NCI-H1930 (cell line): ENCODE results near the gene SPIN1.

ENCODE experiments used
- DNase-seq, 2 experiments: peaks; one replicate each; lab custom pipeline; 2025; lab: John Stamatoyannopoulos, UW

The SPIN1 gene

DNA sequence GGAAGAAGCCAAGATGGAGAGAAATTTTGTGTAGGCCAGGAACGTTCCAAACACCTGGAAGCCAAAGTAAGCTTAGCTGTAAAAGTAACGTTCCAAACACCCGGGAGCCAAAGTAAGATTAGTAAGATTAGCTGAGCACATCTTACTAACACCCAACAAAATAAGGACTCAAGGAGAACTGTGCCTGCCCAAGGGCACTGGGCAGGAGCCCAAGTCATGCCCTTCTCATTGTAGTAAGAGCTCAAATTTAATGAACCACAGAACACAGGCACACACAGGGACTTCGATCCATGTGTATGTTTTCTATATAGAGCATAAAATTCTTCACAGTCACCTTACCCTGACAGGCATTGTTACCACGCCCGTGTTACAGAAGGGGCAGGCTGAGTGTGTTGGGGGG lies 110.6 kb downstream of the SPIN1 start:
- no peak for DNase-seq

DNA sequence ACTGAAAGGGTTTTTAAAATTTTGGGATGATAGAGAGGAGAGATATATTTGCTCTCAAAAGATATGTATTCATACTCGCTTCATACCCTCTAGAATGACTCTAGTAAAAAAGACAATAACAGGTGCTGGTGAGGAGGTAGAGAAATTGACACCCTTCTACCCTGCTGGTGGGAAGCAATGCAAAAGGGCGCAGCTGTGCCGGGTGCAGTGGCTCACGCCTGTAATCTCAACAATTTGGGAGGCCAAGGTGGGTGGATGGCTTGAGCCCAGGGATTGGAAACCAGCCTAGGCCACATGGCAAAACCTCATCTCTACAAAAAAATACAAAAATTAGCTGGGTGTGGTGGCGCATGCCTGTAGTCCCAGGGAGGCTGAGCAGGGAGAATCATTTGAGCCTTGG lies 112.8 kb downstream of the SPIN1 start:
- DNase-seq: no peak

DNA sequence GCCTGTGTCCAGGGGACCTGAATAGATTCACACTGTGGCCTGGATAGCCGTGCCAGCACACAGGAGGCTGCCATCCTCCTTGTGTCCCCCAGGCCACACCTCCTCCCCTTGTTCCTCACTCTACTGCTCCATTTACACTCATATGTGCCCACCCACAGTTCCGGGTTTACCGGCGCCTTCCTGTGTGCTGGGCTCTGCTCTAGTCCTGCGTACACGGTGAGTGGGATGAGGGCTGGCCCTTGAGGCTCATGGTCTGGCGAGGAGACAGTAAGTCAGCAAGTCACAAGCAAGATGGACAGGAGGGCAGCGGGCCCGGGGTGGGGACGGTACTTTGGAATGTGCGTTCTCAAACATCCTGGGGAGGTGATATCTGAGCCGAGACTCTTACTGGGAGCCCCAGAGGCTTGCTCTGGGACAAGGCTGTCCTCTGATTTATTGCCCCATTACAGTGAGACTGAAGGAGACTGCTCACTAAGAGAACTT lies 114.3 kb downstream of the SPIN1 start:
- DNase-seq: no peak

DNA sequence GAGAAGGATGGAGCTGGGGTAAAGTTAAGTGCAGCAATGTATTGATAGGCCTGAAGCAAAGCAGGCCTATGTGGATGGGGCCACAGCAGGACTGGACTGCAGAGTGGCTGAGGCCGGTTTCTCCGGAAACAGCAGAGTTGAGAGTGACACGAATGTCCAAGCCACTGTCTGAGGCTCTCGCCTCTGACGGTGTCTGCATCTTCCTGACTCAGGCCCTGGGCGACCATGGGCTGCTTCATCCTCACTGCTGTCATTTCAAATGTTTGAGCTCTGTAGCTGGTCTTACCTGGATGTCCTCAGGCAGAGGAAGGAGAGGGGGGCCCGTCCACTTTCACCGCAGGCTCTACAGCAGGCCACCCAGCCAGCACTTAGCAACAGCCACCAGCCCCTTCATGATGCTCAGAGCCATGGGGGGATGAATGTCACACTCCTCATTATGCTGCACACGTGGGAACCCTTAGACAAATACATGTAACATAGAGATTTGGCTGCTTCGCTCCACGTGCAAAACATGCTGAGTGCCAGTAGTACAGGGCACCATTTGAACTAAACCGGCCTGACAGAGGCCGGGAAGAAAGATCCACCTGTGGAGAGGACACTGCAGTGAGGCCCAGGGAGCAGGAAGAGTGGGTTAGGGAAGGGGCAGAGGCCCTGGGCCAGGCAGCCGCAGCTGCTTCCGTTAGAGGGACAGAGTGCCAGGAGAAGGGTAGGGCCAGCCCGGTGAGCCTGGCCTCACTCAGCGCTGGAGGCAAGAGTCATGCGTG lies 115.0 kb downstream of the SPIN1 start:
- DNase-seq: no peak

DNA sequence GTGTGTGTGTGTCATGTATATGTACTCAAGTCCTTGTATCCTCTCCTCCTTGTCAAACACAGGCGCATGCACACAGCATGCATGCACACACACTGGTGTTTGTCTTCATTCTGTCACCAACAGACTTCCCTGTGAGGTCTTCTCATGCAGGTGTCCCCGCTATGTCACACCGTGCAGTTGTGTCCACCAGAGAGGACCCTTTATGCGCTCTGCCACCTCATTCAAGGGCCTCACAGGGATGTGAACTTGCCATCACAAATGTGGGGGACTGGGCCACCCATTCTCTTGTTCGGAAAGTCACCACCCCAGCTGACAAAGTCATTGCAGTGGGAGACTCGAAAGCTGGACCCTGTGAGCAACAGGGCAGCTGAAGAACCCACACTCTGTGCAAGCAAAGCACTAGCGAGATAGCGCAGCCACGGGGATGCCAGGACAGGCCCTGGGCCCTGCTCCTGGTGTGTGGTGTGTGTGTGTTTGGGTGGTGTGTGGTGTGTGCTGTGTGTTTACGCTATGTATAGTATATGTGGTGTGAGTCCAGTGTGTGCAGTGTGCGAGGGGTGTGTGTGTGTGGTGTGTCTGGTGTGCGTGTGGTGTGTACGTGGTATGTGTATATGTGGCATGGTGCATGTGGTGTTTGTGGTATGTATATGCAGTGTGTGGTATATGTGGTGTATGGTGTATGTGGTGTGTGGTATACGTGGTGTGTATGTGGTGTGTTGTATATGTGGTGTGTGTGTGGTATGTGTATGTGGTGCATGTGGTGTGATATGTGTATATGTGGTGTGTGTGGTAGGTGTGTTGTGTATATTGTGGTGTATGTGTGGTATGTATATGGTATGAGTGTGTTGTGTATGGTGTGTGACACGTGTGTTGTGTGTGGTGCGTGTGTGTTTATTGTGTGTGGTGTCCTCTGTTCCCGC lies 115.9 kb downstream of the SPIN1 start:
- DNase-seq: no peak

DNA sequence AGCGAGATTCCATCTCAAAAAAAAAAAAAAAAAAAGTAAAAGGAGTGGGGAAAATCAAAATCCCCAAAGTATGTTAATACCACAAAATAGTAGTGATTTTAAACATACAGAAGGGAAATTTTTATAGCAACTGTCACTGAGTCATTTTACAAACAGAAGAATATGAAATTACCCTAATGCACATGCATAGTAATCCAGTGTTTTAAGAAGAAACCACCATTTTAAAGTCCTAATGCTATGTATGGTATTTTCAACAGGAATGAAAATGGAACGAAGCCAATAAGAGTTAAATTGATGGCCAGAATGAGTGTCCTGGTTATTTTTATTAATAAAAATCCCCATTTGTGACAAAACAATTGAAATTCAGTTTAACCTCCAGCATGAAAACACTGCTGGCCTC lies 120.1 kb downstream of the SPIN1 start:
- DNase-seq: no peak

DNA sequence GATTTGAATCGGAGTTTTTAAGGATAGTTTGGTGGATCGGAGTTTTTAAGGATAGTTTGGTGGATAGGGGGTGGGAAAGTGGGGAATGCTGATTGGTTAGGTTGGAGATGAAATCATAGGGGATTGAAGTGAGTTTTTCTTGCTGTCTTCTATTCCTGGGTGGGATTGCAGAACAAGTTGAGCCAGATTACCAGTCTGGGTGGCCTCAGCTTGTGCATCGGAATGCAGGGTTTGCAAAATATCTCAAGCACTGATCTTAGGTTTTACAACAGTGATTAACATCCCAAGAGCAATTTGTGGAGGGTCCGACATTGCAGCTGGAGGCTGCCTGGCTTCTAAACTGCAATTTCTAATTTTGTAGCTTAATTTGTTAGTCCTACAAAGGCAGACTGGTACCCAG lies 123.7 kb downstream of the SPIN1 start:
- no peak for DNase-seq

DNA sequence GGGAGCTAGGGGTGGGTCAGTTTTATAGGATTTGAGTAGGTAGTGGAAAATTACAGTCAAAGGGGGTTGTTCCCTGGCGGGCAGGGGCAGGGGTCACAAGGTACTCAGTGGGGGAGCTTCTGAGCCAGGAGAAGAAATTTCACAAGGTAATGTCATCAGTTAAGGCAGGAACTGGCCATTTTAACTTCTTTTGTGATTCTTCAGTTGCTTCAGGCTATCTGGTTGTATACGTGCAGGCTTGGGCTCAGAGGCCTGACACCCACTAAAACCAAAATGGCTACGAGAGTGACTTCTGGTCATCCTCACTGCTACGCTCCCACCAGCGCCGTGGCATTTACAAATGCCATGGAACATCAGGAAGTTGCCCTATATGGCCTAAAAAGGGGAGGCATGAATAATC lies 126.0 kb downstream of the SPIN1 start:
- no peak for DNase-seq

DNA sequence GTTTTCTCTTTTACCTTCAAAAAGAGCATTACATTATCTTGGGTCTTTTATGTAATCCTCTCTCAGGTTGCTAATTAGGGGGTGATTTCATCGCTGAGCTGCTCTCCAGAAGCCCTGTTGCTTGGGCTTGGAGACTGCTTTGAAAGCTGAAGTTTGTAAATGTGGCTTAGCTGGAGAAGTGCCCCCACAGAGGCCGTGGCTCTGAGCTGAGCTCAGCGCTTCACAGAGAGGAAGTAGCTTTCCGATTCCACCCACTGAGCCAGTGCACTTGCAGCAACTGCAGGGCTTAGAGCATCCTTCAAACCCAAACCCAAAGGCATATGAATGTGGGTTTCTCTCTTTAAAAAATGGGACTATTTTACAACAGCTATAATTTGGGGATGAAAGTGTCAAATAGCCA lies 133.1 kb downstream of the SPIN1 start:
- no peak for DNase-seq

DNA sequence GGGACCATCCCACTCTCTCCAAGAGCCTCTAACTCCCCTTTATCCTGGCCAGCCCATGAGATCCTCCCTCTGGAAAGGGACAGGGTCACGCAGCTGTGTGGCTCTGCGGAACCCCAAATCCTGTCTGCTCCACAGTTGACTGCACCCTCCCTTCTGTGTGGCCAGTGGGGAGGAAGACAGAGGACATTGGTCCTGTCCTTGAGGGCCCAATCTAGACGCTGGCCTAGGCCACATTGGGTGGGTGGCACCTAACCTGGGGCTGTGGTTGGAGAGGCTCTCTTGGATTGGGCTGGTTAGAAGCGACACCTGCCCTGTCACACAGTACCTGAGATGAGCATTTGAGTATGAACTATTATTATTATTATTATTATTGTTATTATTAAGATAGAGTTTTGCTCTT lies 134.1 kb downstream of the SPIN1 start:
- DNase-seq: no peak

DNA sequence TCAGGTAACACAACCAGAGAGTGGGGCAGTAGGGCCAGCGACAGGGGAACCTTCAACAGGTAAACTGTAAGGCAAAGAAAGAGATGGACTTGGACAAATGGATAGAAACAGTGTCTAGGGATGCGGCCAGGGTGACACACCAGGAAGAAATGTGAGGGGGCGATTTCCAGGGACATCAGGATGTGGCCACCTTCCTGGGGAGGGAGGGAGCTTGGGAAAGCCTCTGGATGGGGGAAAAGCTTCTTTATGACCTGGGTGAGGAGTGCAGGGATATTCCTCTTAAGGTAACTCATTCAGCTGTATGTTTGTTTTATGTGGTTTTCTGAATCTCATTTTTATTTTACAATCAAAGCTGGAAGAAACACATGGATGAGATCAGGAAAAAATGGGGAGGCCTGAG lies 134.8 kb downstream of the SPIN1 start:
- DNase-seq: no peak

DNA sequence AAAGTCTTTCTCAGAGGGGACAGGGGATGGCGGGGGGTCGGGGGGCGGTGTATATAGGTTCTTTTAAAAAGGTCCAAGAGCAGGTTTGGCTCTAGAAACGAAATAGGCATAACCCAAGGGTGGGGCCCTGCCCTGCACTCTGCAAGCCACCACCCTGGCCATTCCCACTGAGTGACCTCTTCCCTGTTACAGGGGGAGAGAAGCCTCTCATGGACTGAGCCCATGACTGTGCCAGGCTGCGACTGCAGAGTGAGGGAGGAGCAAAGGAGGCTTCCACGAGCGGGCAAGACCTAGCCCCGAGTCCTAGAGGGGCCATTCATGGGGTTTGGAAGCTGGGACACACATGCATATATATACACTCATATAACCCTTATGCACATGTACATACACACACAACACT lies 136.7 kb downstream of the SPIN1 start:
- DNase-seq: no peak

DNA sequence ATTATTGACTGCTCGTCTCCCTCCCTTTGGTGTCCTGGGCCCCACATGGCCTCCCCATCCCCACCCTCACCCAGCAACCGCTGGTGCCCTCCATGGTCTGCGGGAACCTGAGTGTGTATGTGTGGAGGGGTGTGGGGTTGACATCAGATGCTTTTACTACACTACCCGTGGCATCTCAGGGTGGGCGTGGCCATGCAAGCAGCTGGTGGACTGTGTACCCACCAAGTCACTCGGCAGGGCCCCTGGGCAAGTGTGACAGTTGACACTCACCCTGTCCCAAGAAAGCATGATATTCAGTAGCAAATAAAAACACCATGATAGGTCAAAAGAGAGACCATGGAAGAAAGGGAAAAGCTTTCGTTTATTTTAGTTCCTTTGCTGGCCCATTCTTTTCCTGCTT lies 139.4 kb downstream of the SPIN1 start:
- DNase-seq: no peak
